Activated B cell treated with CpG ODN at 0.5 μM for 24 hours (primary cell): Measurements from ENCODE around the gene ADCK2. TPM values are rescaled to one million over a fixed set of nuclear protein-coding genes. Genes with fewer than 3 reads are reported as not detected.
"Not testable (repeated sequence)": the region's sequence is repeated elsewhere in the genome, so short reads cannot be mapped to it uniquely, and the experiment has no call there.

Source experiments
- ATAC-seq: fragments of 200-7000 bp; cut with Tn5 transposase; one replicate; pipeline ENCODE4 v1.10.0; 2021; ENCODE audit warnings: low read depth, mild to moderate bottlenecking, moderate library complexity
- CTCF ChIA-PET: fragments of 350-600 bp; sonication (Branson Sonifier 250); formaldehyde crosslinking; loops from one replicate; lab custom pipeline; 2021; ENCODE audit warnings: antibody characterized with exemption; lab: Charles Lee
- POLR2A ChIA-PET: fragments of 350-600 bp; sonication (Branson Sonifier 250); formaldehyde crosslinking; loops from one replicate; lab custom pipeline; 2021; ENCODE audit warnings: antibody characterized with exemption; lab: Charles Lee
- DNase-seq: peaks from one replicate; pipeline ENCODE4 v3.0.0; 2022
- H3K27ac Mint-ChIP-seq: one replicate; pipeline ENCODE4 v1.8.0; 2020; ENCODE audit warnings: mixed read lengths
- H3K27me3 Mint-ChIP-seq: one replicate; pipeline ENCODE4 v1.8.0; 2021; ENCODE audit warnings: mixed read lengths
- H3K36me3 Mint-ChIP-seq: one replicate; pipeline ENCODE4 v1.8.0; 2021; ENCODE audit warnings: low read depth, mixed read lengths
- H3K4me1 Mint-ChIP-seq: one replicate; pipeline ENCODE4 v1.8.0; 2021; ENCODE audit warnings: mixed read lengths
- H3K4me3 Mint-ChIP-seq: one replicate; pipeline ENCODE4 v1.8.0; 2020; ENCODE audit warnings: mild to moderate bottlenecking, mixed read lengths
- H3K9me3 Mint-ChIP-seq: one replicate; pipeline ENCODE4 v1.8.0; 2020; ENCODE audit warnings: mixed read lengths
- CTCF ChIP-seq: fragments of 200-600 bp; IDR thresholded peaks from one replicate; pipeline ENCODE4 v1.8.0; 2022; ENCODE audit warnings: antibody characterized with exemption, mild to moderate bottlenecking
- intact Hi-C: fragments of 100-400 bp; cut with micrococcal nuclease; formaldehyde crosslinking; loops from one replicate; pipeline ENCODE4 v1.15.1; 2024
- total RNA-seq: library from RNA; stranded (reverse); gene quantifications from 2 replicates; pipeline ENCODE4 v1.2.3, GENCODE V29; 2022

ADCK2 gene
- total RNA-seq, 1 donor from 2014 or later, result 19.1 TPM

GRCh38 chr7:140669352-140669751 lies 3.4 kb upstream of the ADCK2 start:
- ChIA-PET CTCF (interaction anchor here (1.4 kb wide), 1 partner anchor 16 kb away, joined by 5 read pairs; no protein-coding TSS in a partner anchor), POLR2A (interaction anchor here (1.0 kb wide), 1 partner anchor 346 kb away, joined by 3 read pairs; the partner anchor contains the start of gene MRPS33)
- Mint-ChIP-seq H3K4me3 (no peak overlapping the region), H3K36me3 (no peaks in the 10 kb centered on the region), H3K9me3 (no peaks in the 10 kb centered on the region), H3K27me3 (no peaks in the 10 kb centered on the region), H3K4me1 (peaks cover 20% of the 10 kb centered on the region), H3K27ac (no peak overlapping the region)
- no peak for TF ChIP-seq CTCF
- ATAC-seq (no peak), DNase-seq (no peak)
- intact Hi-C loops, result no loop called here

- H3K9me3 Mint-ChIP-seq, H3K36me3 Mint-ChIP-seq, DNase-seq, H3K27ac Mint-ChIP-seq, ATAC-seq, H3K4me3 Mint-ChIP-seq, H3K27me3 Mint-ChIP-seq: not testable (repeated sequence)
- ChIA-PET POLR2A (interaction anchor here (1.0 kb wide), 1 partner anchor 345 kb away, joined by 3 read pairs; the partner anchor contains the start of gene MRPS33), CTCF (interaction anchor here (1.4 kb wide), 1 partner anchor 16 kb away, joined by 5 read pairs; no protein-coding TSS in a partner anchor)
- H3K4me1 Mint-ChIP-seq, result peaks cover 25% of the 10 kb centered on the region
- intact Hi-C loops, result loop anchor here (10.0 kb wide), 1 partner anchor 1305 kb away; no protein-coding TSS in a partner anchor
These were observed 2.9 kb upstream of the ADCK2 start for GRCh38 chr7:140669862-140670261.

DNA sequence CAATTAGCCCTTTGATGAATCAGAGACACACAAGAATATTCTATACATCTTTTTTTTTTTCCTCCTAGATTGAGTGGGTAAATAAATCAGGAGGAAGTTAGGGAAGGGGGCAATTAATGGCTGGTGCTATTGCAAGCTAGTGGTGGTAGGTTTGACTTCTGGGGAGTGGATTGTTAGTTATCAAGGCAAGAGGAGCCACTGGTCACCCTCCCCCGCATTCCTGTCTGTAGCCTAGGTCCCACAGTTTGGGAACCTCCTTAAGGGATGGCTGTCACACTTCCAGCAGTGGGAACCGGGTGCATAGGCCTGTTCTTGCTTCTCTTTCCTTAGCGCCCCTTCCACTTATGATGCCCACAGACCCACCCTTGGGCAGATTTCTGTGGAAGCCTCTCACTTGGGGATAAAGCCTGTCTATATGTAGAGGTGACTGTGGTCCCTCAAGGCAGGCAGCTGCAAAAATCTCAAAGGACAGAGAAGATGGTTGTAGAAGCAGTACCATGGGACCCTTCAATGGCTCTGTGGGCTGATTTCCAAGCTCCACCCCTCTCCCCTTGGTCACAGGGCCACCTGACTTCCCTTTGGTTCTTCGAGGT lies 2.3 kb upstream of the ADCK2 start:
- no peak for DNase-seq

DNA sequence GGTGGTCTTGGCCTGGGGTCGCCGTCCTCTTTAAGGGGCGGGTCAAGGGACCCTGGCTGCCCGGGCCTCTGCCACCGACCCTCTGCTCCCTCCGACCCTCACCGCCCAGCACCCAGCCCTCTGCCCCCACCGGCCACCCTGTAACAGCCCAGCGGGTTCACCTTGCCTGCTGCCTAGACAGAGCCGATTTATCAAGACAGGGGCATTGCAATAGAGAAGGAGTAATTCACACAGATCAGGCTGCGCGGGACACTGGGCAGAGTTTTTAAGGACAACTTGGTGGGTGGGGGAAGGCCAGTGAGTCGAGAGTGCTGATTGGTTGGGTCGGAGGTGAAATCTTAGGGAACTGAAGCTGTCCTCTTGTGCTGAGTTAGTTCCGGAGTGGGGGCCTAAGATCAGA lies 779 bp upstream of the ADCK2 start:
- intact Hi-C loops, result loop anchor here (2.0 to 10.0 kb wide), 2 partner anchors 193 to 1307 kb away; partner anchors contain the start of gene MKRN1
- no peak for DNase-seq
- POLR2A ChIA-PET, result interaction anchor here (1.3 to 1.7 kb wide), 3 partner anchors 15 to 26 kb away, joined by 3 to 4 read pairs (median 3); no protein-coding TSS in a partner anchor
- Mint-ChIP-seq H3K4me1 (peaks cover 46% of the 10 kb centered on the region), H3K27me3 (no peaks in the 10 kb centered on the region), H3K36me3 (no peaks in the 10 kb centered on the region), H3K4me3 (peak overlapping the region; percentile 80), H3K9me3 (no peaks in the 10 kb centered on the region), H3K27ac (peak overlapping the region; percentile 75)
- CTCF ChIA-PET, result no interaction called here
- no peak for TF ChIP-seq CTCF
- no peak for ATAC-seq

More for the DNA sequence above, 2.3 kb upstream of the ADCK2 start:
- no peaks in the 10 kb centered on the region for H3K36me3 Mint-ChIP-seq
- intact Hi-C loops, result loop anchor here (10.0 kb wide), 1 partner anchor 1306 kb away; no protein-coding TSS in a partner anchor
- H3K4me3 Mint-ChIP-seq, result no peak overlapping the region
- peaks cover 31% of the 10 kb centered on the region for H3K4me1 Mint-ChIP-seq
- CTCF ChIA-PET, result no interaction called here
- no peaks in the 10 kb centered on the region for H3K27me3 Mint-ChIP-seq
- TF ChIP-seq CTCF, result no peak
- no peak overlapping the region for H3K27ac Mint-ChIP-seq
- no peak for ATAC-seq
- POLR2A ChIA-PET, result interaction anchor here (1.0 kb wide), 1 partner anchor 345 kb away, joined by 3 read pairs; the partner anchor contains the start of gene MRPS33
- H3K9me3 Mint-ChIP-seq, result no peaks in the 10 kb centered on the region

DNA sequence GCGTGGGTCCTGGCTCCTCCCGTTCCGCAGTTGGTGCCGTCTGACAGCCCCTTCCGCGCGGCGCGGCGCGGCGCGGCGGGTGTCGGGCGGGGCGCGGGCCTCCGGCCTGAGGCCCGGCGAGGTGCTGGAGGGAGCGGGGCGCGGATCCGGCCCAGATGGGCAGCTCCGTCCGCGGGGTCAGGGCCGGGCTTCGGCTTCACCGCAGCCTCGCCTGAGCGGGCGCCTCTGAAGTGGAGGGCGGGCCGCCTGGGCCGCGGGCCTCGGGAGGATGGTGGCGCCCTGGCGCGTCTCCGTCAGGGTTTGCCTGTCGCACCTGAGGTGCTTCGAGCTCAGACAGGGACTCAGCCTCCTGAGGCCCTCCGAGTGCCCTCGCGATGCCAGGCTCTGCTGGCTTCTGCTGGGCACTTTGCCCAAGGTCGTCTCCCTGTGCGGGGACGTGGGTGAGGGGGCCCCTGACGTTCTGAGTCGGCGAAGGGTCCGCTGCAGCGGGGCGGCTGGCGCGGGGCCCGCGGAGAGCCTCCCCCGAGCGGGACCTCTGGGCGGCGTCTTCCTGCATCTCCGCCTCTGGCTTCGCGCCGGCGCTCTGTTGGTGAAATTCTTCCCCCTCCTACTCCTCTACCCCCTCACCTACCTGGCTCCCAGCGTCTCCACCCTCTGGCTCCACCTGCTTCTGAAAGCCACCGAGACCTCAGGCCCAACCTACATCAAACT lies 473 bp downstream of the ADCK2 start:
- ATAC-seq, result peak; percentile 58
- Mint-ChIP-seq H3K4me1 (peaks cover 57% of the 10 kb centered on the region), H3K36me3 (peaks cover 6% of the 10 kb centered on the region), H3K4me3 (peak overlapping the region; percentile 88), H3K27me3 (no peaks in the 10 kb centered on the region), H3K27ac (peak overlapping the region; percentile 86), H3K9me3 (no peaks in the 10 kb centered on the region)
- TF ChIP-seq CTCF, result no peak
- intact Hi-C loops, result loop anchor here (1.0 to 10.0 kb wide), 3 partner anchors 17 to 1308 kb away; partner anchors contain the start of gene MKRN1
- peak; percentile 67 for DNase-seq
- ChIA-PET POLR2A (interaction anchor here (0.5 to 2.4 kb wide), 7 partner anchors 17 to 342 kb away, joined by 3 to 9 read pairs (median 4); partner anchors contain the start of genes MRPS33 and NDUFB2), CTCF (no interaction called here)
